SK-N-SH (cell line): ENCODE results near the gene DENND1A.

Experiments
- CTCF ChIP-seq: fragments of 200-600 bp; sonication (generic); IDR thresholded peaks from 2 replicates; pipeline ENCODE4 v1.6.1; 2017; ENCODE audit warnings: antibody characterized with exemption, mild to moderate bottlenecking, moderate library complexity
- ELF1 ChIP-seq: IDR thresholded peaks from 2 replicates; pipeline ENCODE4 v1.4.0; 2012
- EZH2phosphoT487 ChIP-seq: fragments of 200-600 bp; sonication (generic); IDR thresholded peaks from 2 replicates; pipeline ENCODE4 v1.6.1; 2017; ENCODE audit warnings: low read depth, mixed run types, mild to moderate bottlenecking, antibody characterized with exemption, moderate library complexity, borderline replicate concordance
- FOXJ3 ChIP-seq: sonication (generic); formaldehyde crosslinking; IDR thresholded peaks from 2 replicates; pipeline ENCODE4 v1.5.1; 2020; ENCODE audit warnings: mild to moderate bottlenecking, missing genetic modification reagents
- FOXM1 ChIP-seq: IDR thresholded peaks from 2 replicates; pipeline ENCODE4 v1.4.0; 2012; ENCODE audit warnings: low read depth, mild to moderate bottlenecking
- NFIC ChIP-seq: IDR thresholded peaks from 2 replicates; pipeline ENCODE4 v1.4.0; 2012; ENCODE audit warnings: borderline replicate concordance
- RAD21 ChIP-seq: IDR thresholded peaks from 2 replicates; pipeline ENCODE4 v1.6.1; 2012; ENCODE audit warnings: mild to moderate bottlenecking, low read length
- RFX5 ChIP-seq: IDR thresholded peaks from 2 replicates; pipeline ENCODE4 v1.6.1; 2012; ENCODE audit warnings: mild to moderate bottlenecking, improper control_type of control experiment, low read length
- YY1 ChIP-seq: IDR thresholded peaks from 2 replicates; pipeline ENCODE4 v1.4.0; 2012; ENCODE audit warnings: low read depth, mild to moderate bottlenecking

GRCh38 chr9:123739902-123740301 is 190.0 kb downstream of the DENND1A start:
- TF ChIP-seq FOXJ3 (CRISPR knock-in tag) (no peak), EZH2phosphoT487 (no peak), CTCF (no peak), ELF1 (no peak), RFX5 (no peak), YY1 (no peak), FOXM1 (no peak), RAD21 (no peak), NFIC (no peak)
